Mesenchymal stem cell (in vitro differentiated cells and primary cell): ENCODE data around the gene MMP24OS.

Experiments used
- DNase-seq: peaks from one replicate; pipeline ENCODE4 v3.0.0-alpha.2; 2013
- H2AFZ ChIP-seq: one replicate; pipeline ENCODE4 v1.6.1; 2013; ENCODE audit warnings: low read depth, mild to moderate bottlenecking, control low read depth, inconsistent platforms, low read length, moderate library complexity
- H2AK5ac ChIP-seq: 2 replicates; pipeline ENCODE4 v1.6.1; 2013; ENCODE audit warnings: low read length, moderate library complexity, mild to moderate bottlenecking, inconsistent platforms; ENCODE audit not compliant: severe bottlenecking
- H2BK120ac ChIP-seq: one replicate; pipeline ENCODE4 v1.6.1; 2013; ENCODE audit warnings: low read depth, mild to moderate bottlenecking, inconsistent platforms, low read length, moderate library complexity
- H2BK12ac ChIP-seq, 2 experiments: one replicate each; pipeline ENCODE4 v1.6.1; 2013; ENCODE audit warnings: inconsistent platforms in 2 of 2, low read length in 2 of 2, mild to moderate bottlenecking in 2 of 2, moderate library complexity in 2 of 2, control low read depth in 1 of 2
- H2BK15ac ChIP-seq: one replicate; pipeline ENCODE4 v1.6.1; 2013; ENCODE audit warnings: mild to moderate bottlenecking, low read depth, inconsistent platforms; ENCODE audit not compliant: poor library complexity, severe bottlenecking
- H2BK5ac ChIP-seq: 2 replicates; pipeline ENCODE4 v1.6.1; 2013; ENCODE audit warnings: low read depth, mild to moderate bottlenecking, low read length, control low read depth, inconsistent platforms; ENCODE audit not compliant: poor library complexity, severe bottlenecking
- H3K14ac ChIP-seq, 2 experiments: one replicate each; pipeline ENCODE4 v1.6.1; 2013; ENCODE audit warnings: inconsistent platforms in 2 of 2, low read length in 2 of 2, control low read depth in 1 of 2, mild to moderate bottlenecking in 1 of 2, moderate library complexity in 1 of 2
- H3K18ac ChIP-seq, 2 experiments: one replicate each; pipeline ENCODE4 v1.6.1; 2013; ENCODE audit warnings: inconsistent platforms in 2 of 2, low read length in 2 of 2, control low read depth in 1 of 2, low read depth in 1 of 2, mild to moderate bottlenecking in 1 of 2
- H3K23ac ChIP-seq, 2 experiments: one replicate each; pipeline ENCODE4 v1.6.1; 2013; ENCODE audit warnings: inconsistent platforms in 2 of 2, low read length in 2 of 2, mild to moderate bottlenecking in 2 of 2, moderate library complexity in 2 of 2, control low read depth in 1 of 2
- H3K27ac ChIP-seq: 2 replicates; pipeline ENCODE4 v1.5.1; 2013; ENCODE audit warnings: mild to moderate bottlenecking, moderate library complexity, low read length, control low read depth, inconsistent platforms; ENCODE audit not compliant: poor library complexity, severe bottlenecking
- H3K27me3 ChIP-seq, 2 experiments: 2 replicates each; pipeline versions ENCODE4 v1.6.1 to v1.7.0; 2013; ENCODE audit warnings: low read length in 2 of 2, mild to moderate bottlenecking in 2 of 2, moderate library complexity in 2 of 2, control low read depth in 1 of 2, inconsistent platforms in 1 of 2; ENCODE audit not compliant: control insufficient read depth in 1 of 2, insufficient read depth in 1 of 2
- H3K36me3 ChIP-seq, 2 experiments: 2 replicates each; pipeline versions ENCODE4 v1.6.1 to v1.7.0; 2013; ENCODE audit warnings: low read length in 2 of 2, control low read depth in 1 of 2, inconsistent platforms in 1 of 2, low read depth in 1 of 2, mild to moderate bottlenecking in 1 of 2; ENCODE audit not compliant: insufficient read depth in 2 of 2, control insufficient read depth in 1 of 2
- H3K4ac ChIP-seq, 2 experiments: one replicate each; pipeline ENCODE4 v1.6.1; 2013; ENCODE audit warnings: inconsistent platforms in 2 of 2, low read length in 2 of 2, mild to moderate bottlenecking in 2 of 2, moderate library complexity in 2 of 2, control low read depth in 1 of 2, low read depth in 1 of 2
- H3K4me1 ChIP-seq: 2 replicates; pipeline ENCODE4 v1.6.1; 2013; ENCODE audit warnings: low read depth, low read length, control low read depth; ENCODE audit not compliant: control insufficient read depth, insufficient read depth
- H3K4me2 ChIP-seq: 2 replicates; pipeline ENCODE4 v1.6.1; 2013; ENCODE audit warnings: low read length, mild to moderate bottlenecking, inconsistent platforms; ENCODE audit not compliant: poor library complexity, severe bottlenecking
- H3K4me3 ChIP-seq, 2 experiments: 2 replicates each; pipeline versions ENCODE4 v1.5.1 to v1.7.0; 2013; ENCODE audit warnings: low read length in 2 of 2, mild to moderate bottlenecking in 2 of 2, control low read depth in 1 of 2, low read depth in 1 of 2; ENCODE audit not compliant: insufficient read depth in 1 of 2
- H3K79me1 ChIP-seq: replicated peaks from 2 replicates; pipeline ENCODE4 v1.6.1; 2013; ENCODE audit warnings: mild to moderate bottlenecking, control low read depth, low read length, inconsistent platforms; ENCODE audit not compliant: poor library complexity, severe bottlenecking
- H3K9ac ChIP-seq: 2 replicates; pipeline ENCODE4 v1.7.0; 2013; ENCODE audit warnings: mild to moderate bottlenecking, low read length, moderate library complexity
- H3K9me3 ChIP-seq: 2 replicates; pipeline ENCODE4 v1.7.0; 2013; ENCODE audit warnings: mild to moderate bottlenecking, low read length; ENCODE audit not compliant: control insufficient read depth
- H4K8ac ChIP-seq: one replicate; pipeline ENCODE4 v1.6.1; 2013; ENCODE audit warnings: inconsistent platforms, mild to moderate bottlenecking, low read length, moderate library complexity
- H4K91ac ChIP-seq: one replicate; pipeline ENCODE4 v1.6.1; 2013; ENCODE audit warnings: mild to moderate bottlenecking, low read length, inconsistent platforms
- WGBS: methylation state at CpG from one replicate; pipeline ENCODE4 v1.1.7; 2013; ENCODE audit warnings: mixed read lengths; 5-methylcytosine and 5-hydroxymethylcytosine counted together

Gene MMP24OS

GRCh38 chr20:35295674-35296073 is 17.8 kb upstream of the MMP24OS start:
- 95% methylated on average over 7 of the region's 8 CpGs for WGBS
- Histone ChIP-seq H3K23ac (no peak overlapping the region), H3K18ac (no peak overlapping the region), H3K79me1 (no peaks in the 10 kb centered on the region), H2BK120ac (no peak overlapping the region), H3K27ac (no peak overlapping the region), H3K4me3 (no peak overlapping the region), H4K91ac (no peak overlapping the region), H3K14ac (no peak overlapping the region), H3K4ac (no peak overlapping the region), H2AK5ac (no peak overlapping the region), H4K8ac (no peak overlapping the region), H2AFZ (no peak overlapping the region), H2BK5ac (no peak overlapping the region), H3K9ac (no peak overlapping the region), H2BK15ac (no peak overlapping the region), H3K9me3 (no peaks in the 10 kb centered on the region), H3K4me2 (no peak overlapping the region), H3K36me3 (no peaks in the 10 kb centered on the region), H3K27me3 (peaks cover 0 to 37% of the 10 kb centered on the region in 2 experiments), H2BK12ac (peak overlapping the region in 1 of 2 experiments; percentile 25), H3K4me1 (peaks cover 11% of the 10 kb centered on the region)
- no peak for DNase-seq

GRCh38 chr20:35295058-35295457 is 17.1 kb upstream of the MMP24OS start:
- Histone ChIP-seq H4K8ac (no peak overlapping the region), H3K18ac (no peak overlapping the region), H2BK12ac (no peak overlapping the region), H2AK5ac (no peak overlapping the region), H3K4me2 (no peak overlapping the region), H3K79me1 (no peaks in the 10 kb centered on the region), H2BK5ac (no peak overlapping the region), H3K27me3 (peaks cover 0 to 39% of the 10 kb centered on the region in 2 experiments), H2AFZ (no peak overlapping the region), H3K4ac (no peak overlapping the region), H3K4me3 (no peak overlapping the region), H3K14ac (no peak overlapping the region), H2BK120ac (no peak overlapping the region), H3K36me3 (no peaks in the 10 kb centered on the region), H3K9me3 (no peaks in the 10 kb centered on the region), H3K23ac (no peak overlapping the region), H3K4me1 (peaks cover 11% of the 10 kb centered on the region), H4K91ac (no peak overlapping the region), H3K9ac (no peak overlapping the region), H2BK15ac (no peak overlapping the region), H3K27ac (no peak overlapping the region)
- WGBS = 84% methylated on average over 8 of the region's 8 CpGs
- no peak for DNase-seq

GRCh38 chr20:35294293-35294685 is 16.4 kb upstream of the MMP24OS start:
- no peak for DNase-seq
- H3K27ac ChIP-seq = no peak overlapping the region

GRCh38 chr20:35293303-35294292 is 15.7 kb upstream of the MMP24OS start:
- H3K4me1 ChIP-seq = peaks cover 9% of the 10 kb centered on the region
- no peak overlapping the region for H2BK15ac ChIP-seq
- H3K27ac ChIP-seq = no peak overlapping the region
- no peaks in the 10 kb centered on the region for H3K36me3 ChIP-seq
- H3K4ac ChIP-seq = no peak overlapping the region
- H3K79me1 ChIP-seq = no peaks in the 10 kb centered on the region
- no peak for DNase-seq
- H4K8ac ChIP-seq = no peak overlapping the region
- 93% methylated on average over 18 of the region's 19 CpGs for WGBS
- no peak overlapping the region for H2BK5ac ChIP-seq
- H2BK12ac ChIP-seq = no peak overlapping the region
- no peak overlapping the region for H3K14ac ChIP-seq
- H4K91ac ChIP-seq = no peak overlapping the region
- peaks cover 0 to 43% of the 10 kb centered on the region in 2 experiments for H3K27me3 ChIP-seq
- H3K9me3 ChIP-seq = no peaks in the 10 kb centered on the region
- H3K23ac ChIP-seq = no peak overlapping the region
- H3K18ac ChIP-seq = no peak overlapping the region
- no peak overlapping the region for H3K9ac ChIP-seq
- no peak overlapping the region for H2AFZ ChIP-seq
- no peak overlapping the region for H2AK5ac ChIP-seq
- no peak overlapping the region for H3K4me3 ChIP-seq
- no peak overlapping the region for H3K4me2 ChIP-seq
- no peak overlapping the region for H2BK120ac ChIP-seq

More at GRCh38 chr20:35294293-35294685, 16.4 kb upstream of the MMP24OS start:
- Histone ChIP-seq H3K79me1 (no peaks in the 10 kb centered on the region), H2BK15ac (no peak overlapping the region), H2BK120ac (no peak overlapping the region), H3K4ac (no peak overlapping the region), H3K18ac (no peak overlapping the region), H3K27me3 (peaks cover 0 to 43% of the 10 kb centered on the region in 2 experiments), H2AFZ (no peak overlapping the region), H3K4me3 (no peak overlapping the region), H3K9me3 (no peaks in the 10 kb centered on the region), H3K4me2 (no peak overlapping the region), H3K36me3 (no peaks in the 10 kb centered on the region), H4K8ac (no peak overlapping the region), H2AK5ac (peak overlapping the region; percentile 28), H3K4me1 (peaks cover 11% of the 10 kb centered on the region), H3K9ac (no peak overlapping the region), H2BK5ac (no peak overlapping the region), H3K23ac (no peak overlapping the region), H2BK12ac (no peak overlapping the region), H3K14ac (no peak overlapping the region), H4K91ac (no peak overlapping the region)
- WGBS = 42% methylated on average over 5 of the region's 5 CpGs
